RKO (cell line): Measurements from ENCODE around the gene USP47.
A peak's percentile ranks its signal among the peaks of the same experiment; 100 is the strongest.

Experiments used
- DNase-seq: peaks from one replicate; pipeline ENCODE4 v3.0.0-alpha.2; 2016; ENCODE audit warnings: low spot score

Gene USP47

DNA sequence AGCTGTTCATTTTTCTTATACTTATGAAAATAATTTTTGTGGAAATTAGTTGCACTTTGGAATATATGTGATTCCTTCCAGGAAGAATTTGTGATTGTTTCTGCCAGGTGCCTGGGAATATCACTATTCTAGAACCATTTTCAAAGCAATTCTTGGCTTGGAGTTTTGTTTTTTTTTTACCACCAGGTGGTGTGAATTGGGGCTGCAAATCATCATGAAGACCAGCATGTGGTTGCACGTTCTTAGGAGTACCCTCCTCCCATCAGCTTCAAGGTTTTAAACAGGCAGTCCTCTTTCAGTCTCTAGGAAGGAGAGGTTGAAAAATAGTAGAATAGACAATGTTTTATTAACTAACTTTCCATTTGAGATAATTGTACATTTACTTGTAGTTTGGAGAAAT lies 25.9 kb downstream of the USP47 start:
- DNase-seq: no peak

DNA sequence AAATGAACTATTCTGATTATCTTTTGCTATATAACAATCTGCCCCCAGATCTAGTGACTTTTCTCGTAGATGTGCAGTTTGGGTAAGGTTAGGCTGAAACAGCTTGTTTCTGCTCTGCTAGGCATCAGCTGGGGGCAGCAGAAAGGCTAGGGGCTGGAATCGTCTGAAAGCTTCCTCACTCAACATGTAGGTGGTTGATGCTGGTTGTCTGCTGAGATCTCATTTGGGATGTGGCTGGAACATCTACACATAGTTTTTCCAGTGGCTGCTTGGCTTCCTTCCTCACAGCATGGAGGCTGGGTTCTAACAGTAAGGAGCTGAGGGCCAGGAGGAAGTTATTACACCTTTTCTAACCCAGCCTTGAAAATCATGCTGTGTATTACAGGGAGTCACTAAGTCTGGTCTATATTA lies 30.2 kb downstream of the USP47 start:
- no peak for DNase-seq

DNA sequence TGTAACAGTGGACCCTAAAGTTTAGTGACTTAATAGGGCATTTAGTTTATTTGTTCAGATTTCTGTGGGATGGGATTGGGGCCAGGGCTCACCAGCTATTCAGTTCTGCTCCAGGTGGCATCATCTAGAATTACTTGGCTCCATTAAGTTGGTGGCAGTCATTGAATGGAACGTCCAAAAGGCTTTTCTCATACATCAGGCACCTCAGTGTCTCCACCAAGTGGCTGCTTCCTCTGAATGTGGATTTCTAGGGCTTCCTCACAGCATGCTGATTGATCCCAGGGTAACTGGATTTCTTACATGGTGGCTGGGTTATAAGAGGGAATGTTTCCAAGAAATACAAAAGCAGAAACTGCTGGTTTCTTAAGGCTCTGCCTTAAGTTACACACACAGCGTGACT lies 34.7 kb downstream of the USP47 start:
- peak; percentile 25 for DNase-seq

DNA sequence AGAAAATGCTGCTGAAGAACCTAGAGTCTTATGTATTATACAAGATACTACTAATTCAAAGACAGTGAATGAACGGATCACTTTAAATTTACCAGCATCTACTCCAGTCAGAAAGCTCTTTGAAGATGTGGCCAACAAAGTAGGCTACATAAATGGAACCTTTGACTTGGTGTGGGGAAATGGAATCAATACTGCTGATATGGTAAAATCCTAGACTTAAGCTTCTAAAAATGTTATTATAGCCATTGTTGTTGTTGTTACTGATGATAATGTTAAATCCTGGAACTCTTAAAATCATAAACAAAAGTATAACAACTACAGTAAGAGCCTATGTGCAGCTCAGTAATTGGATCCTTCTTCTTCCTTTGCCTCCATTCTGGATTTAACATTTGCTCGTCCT lies 38.4 kb downstream of the USP47 start:
- no peak for DNase-seq

DNA sequence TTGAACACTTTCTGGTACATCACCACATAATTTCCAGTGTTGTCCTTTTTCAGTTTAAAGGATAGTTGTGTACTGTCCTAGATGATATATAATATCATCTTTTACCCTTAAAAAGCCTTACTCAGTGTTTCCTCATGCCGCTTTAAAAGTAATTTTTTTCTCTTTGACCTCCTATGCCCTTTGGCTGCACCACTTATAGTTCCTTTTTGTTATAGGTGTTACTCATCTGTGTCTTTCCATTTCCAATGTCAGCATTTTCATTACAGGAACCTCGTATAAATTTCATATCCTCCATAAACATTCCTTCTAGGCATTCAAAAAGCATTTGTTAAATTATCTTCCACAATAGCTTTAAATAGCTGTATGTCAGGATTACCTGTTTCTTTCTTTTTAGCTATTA lies 40.8 kb downstream of the USP47 start:
- DNase-seq: no peak

DNA sequence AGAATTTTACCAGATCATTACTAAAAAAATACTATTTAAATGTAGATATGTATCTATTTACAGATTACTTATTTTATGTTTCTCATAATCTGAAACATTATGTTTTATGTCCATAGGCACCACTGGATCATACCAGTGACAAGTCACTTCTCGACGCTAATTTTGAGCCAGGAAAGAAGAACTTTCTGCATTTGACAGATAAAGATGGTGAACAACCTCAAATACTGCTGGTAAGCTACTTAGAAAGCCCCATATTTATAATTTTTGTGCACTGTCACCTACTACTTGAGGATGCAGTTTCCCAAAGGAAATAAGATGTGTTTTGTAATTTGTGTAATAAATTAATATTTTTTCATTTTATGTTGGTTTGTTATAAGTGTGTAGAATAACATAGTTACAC lies 42.6 kb downstream of the USP47 start:
- no peak for DNase-seq

DNA sequence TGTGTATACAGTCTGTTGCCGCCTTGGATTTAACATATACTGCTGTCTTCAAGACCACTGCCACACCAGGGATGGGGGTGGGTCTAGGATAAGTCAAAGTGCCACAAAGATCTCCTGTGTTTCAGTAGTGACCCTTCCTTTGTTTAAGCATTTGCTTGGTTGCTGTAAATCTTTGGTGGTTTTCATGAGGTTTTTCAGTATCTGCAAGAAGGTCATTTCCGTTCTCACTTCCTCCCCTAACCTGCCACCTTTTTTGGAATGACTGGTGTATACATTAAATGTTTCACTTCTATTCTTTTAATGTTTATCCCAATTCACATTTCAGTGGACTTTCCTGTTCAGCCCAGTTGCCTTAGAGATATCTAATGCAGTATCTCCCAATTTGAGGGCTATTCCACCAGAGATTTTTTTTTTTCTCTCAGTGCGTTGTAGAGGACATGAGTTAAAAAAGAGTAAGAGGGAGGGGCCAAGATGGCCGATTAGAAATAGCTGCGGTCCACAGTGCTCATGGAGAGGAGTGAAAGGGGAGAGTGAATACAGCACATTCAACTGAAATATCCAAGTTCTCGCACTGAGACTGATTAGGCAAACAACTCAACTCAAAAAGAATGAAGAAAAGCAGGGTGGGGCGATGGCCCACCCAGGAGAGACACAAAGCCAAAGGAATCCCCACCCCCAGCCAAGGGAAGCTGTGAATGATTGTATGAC lies 43.2 kb downstream of the USP47 start:
- DNase-seq: no peak

DNA sequence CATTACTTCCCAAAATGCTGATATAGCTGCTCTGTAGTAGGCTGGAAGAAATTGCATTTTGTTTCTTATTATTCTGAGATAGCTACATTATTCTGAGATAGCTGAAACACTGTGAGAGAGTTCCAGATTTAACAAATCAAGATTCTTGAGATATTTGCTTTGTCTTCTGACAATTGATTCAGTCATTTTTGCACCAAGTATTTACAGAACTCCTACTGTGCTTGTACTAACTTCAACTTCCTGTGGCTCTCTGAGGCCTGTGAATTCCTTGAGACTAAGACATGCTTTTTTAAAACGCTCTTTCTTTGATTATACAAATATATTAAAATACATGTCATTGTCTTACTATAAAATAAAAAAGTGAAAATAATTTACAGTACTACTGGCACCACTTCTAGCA lies 52.7 kb downstream of the USP47 start:
- DNase-seq: no peak

DNA sequence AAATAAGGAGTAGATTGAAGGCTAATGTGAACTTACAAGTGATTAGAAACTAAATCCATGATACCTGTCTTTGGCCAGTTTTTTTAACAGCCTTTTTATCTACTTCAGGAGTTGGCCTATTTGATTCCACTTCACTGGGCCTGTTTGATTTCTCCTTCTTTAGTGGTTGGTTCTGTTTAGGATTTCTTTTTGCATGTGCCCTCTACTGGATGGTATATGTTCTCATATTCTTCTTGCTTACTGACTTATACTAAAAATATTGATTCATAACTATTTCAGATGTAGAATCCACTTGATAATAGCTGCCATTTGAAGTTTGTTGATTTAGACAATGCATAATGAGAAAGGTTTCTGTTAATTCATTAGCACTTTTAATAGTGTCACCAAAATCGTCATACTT lies 53.9 kb downstream of the USP47 start:
- peak; percentile 28 for DNase-seq

DNA sequence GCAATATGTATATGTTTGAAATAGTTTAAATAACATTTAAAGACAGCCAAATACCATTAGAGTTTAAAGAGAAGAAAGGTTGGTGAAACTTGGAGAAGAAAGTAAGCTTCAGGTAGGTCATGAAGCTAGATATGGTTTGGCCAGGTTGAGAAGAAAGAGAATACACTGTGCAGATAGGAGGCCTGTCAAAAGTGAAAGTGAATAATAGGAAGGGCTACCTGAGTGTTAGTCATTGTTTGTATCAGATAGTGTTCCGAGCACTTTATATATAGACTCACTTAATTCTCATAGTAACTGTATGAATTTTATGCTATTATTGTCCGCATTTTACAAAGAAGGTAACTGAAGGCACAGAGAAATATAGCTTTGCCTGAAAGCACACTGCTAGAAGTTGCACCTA lies 56.9 kb downstream of the USP47 start:
- no peak for DNase-seq

DNA sequence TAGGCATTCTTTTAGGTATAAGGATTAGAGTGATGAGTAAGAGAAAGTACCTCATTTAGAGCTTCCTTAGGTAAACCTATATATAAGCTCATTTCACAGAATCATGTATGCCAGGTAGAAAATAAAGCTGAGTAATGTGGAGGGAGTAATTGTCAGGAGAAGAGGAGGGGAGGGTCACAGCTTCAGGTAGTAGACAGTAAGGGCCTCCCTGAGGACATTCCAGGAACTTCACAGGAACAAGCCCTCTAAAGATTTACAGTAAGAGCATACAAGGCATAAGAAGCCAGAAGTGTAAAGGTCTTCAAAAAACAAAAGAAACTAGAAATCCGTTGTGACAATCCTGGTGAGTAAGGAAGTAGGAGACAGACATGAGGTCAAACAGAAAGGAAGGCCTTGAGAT lies 57.6 kb downstream of the USP47 start:
- no peak for DNase-seq

DNA sequence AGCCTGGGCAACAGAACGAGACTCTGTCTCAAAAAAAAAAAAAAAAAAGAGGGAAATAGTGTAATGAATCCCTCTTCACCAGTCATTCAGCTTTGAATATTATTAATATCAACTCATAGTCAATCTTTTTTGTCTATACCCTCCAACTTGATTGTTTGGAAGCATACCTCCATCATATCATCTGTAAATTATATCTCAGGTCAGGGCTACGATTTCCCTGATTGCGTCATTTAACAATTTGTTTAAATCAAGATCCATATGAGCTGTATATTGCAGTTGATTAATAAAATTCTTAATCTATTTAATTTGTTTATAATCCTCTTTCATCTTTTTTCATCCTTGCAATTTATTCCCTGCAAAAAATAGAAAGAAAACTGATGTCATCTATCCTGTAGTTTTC lies 60.2 kb downstream of the USP47 start:
- no peak for DNase-seq

DNA sequence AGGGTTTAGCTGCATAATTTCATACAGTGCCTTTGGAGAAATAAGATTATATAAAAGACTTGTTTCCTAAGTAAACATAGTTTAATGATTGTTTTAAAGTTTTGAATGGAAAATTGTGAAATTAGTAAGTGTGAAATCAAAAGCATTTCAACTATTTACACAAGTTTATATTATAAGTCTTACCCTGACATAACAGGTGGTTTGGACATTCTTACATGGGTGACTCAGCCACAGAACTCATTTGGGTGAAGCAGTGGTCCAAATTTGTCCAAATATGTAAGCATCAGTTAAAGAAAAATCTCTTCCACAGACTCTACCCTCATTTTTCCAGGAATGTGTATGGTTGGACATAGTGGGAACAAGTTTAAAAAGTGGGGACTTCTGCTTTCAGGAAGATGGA lies 68.0 kb downstream of the USP47 start:
- DNase-seq: no peak

DNA sequence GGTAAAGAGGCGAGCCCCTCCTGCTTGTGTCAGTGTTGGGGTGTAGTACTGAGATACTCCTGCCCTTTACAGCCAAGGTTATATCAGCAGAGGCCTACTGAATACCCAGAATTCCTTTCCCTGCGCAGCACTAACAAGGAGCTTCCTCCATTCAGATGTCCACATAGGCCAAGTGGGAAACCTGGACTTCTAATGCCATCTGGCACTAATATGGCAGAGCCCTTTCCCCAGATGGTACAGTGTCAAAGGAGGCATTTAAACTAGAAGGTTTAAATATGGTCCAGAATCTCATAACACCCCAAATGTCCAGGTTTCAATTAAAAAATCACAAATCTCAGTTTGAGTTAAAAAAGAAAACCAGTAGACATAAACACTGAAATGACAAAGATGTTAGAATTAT lies 68.8 kb downstream of the USP47 start:
- DNase-seq: no peak

DNA sequence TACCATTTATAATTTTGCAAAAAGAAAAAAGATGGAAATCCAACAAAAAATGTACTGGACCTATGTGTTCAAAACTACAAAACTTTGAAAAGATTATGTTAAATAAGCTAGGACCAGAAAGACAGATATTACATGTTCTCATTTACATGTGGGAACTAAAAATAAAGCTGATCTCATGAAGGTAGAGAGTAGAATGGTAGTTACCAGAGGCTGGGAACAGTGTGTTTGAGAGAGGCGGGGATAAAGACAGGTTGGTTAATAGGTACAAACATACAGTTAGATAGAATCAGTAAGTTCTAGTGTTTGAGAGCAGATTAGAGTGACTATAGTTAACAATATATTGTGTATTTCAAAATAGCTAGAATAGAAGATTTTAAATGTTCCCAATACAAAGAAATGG lies 71.6 kb downstream of the USP47 start:
- DNase-seq: no peak

DNA sequence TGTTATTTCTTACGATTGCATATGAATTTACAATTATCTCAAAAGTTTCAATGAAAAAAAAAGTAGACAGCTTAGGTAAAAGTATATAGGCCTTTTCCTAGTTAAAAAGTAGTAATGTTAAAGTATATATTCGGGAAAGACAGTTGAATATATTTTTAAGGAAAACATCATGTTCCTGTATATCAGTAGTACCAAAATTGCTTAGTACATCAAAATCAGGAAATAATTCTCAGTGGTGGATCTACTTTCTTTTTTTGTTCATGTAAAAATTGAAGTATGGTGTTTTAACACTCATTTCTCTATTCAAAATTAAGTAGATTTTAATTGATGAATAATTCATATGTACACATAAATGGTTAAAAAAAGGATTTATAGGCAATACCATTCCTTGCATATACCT lies 73.9 kb downstream of the USP47 start:
- DNase-seq: no peak

DNA sequence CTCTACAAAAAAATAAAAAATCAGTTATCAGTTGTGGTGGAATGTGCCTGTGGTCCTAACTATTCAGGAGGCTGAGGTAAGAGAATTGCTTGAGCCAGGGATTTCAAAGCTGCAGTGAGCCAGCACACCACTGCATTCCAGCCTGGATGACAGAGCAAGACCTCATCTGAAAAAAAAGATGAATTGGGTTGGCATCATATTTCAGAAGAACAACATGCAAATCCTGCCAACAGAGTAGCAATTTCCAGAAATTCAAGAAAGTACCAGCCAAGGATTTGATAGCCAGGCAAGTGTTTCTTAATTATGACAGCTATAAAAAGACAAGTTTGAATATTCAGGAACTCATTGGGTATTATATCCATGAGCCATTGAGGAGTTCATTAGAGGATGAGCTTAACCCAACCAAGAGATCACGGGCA lies 75.2 kb downstream of the USP47 start:
- peak; percentile 53 for DNase-seq

DNA sequence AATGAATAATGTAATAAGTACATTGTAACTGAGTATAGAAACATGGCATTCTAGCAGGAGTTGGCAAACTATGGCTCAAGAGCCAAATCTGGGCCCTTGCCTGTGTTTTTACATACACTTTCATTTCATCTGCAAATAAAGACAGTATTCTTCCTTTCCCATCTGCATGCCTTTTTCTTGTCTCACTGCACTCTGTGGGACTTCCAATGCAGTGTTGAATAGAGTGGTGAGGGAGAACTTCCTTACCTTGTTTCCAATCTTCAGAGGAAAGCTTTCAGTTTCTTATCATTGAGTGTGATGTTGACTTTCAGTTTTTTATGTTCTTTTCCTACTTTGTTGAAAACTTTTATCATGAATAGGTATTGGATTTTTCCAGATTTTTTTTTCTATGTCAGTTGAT lies 82.1 kb downstream of the USP47 start:
- DNase-seq: no peak

DNA sequence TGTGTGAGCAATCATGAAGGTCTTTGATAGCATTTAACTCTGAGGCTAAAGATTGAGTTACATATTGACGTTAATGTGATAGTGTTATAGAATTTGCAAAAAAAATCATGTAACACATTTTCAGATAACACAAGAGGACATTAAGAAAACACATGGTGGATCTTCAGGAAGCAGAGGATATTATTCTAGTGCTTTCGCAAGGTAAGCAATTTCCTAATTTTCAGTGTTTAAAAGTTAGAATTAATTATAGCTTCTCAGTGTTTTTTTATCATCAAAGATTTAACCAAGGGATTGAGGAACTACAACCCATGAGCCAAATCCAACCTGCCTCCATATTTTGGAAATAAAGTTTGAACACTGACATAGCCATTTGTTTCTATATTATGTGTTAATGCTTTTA lies 88.1 kb downstream of the USP47 start:
- no peak for DNase-seq

DNA sequence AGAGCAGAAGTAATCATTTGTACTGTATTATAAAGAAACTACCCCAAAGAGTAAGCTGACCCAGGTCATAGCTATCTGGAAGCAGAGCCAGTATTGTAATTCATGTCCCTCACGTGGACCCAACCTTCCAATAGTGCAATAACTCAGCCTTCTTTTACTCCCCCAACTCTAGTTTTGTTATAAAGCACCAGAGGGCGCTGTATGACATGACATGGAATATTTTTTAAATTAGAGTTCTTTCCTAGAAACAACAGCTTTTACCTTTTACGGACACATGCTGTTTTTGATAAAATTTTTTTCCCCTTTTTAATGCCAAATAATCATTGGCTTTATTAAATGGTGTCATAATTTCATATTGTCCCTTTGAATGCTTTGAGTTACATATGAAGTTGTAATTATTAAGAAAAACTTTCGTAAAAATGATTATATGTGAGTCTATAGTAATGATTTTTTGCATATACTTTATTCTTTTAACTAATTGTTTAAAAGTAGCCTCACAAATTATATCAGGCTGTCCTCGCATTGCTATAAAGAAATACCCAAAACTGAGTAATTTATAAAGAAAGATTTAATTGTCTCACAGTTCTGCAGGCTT lies 89.8 kb downstream of the USP47 start:
- peak; percentile 73 for DNase-seq

DNA sequence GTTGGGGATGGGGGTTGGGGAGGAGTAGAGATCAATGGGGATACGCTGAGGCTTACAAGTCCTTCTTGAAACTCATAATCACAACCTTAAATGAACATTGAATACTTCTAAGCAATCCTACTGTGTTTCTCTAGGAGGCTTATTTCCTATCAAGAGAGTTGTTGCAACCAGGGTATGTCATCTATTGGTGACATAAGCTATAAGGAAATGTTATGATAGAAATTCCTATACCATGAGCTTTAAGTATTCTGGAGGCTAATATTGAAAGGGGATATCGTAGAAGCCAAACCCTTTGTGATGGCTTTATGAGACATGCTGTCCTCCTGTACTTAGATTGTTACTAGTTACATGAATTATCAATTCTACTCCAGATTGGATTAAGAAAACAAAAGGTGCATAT lies 93.8 kb downstream of the USP47 start:
- no peak for DNase-seq

DNA sequence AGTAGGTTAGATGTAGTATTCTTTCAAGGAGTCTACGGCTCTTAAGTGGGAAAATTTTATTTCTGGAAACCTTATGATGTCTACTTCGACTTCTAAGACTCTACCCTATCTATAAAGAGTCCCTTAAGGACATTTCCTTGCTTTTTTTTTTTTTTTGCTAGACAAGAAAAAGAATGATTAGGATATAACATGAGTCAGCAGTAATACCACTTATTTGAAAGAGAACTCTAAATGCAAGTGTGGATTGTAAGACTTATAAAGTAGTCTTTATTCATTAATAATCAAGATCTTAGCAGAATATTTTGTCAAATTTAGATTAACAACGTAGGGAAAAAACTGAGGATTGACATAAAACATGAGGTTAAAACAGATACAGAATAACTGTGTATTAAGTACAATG lies 95.7 kb downstream of the USP47 start:
- no peak for DNase-seq

DNA sequence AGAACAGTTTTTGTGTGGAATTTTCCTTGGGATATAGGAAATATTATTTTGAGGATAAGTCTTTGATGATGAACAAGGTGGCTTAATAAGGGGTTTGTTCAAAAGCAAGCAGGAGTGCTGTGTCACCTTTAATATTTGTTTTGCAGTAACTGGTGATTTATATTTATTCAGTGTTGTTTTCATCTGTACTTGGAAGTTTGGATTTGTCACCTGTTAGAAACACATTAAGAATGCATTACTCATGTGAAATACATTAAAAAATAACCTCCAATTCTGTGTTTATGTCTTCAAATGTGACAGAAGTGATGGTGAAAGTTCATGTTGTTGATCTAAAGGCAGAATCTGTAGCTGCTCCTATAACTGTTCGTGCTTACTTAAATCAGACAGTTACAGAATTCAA lies 96.2 kb downstream of the USP47 start:
- peak; percentile 12 for DNase-seq

DNA sequence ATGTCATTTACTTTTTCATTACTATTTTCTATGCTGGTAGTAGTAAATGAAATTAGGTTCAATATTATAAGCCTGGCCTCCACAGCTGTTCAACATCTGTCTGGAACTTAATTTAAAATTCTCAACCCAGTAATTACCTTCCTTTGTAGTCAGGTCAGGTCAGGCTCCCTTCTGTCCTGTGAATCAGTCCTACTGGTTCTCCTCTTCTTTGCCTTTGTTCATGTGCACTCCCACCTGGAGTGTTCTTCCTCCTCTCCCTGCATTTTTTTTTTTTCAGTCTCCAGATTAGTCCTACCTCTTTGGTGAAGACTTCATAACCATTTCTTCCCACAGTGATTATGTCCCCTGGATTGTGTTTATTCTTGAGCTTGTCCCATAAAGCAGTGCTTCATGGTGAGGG lies 98.8 kb downstream of the USP47 start:
- DNase-seq: no peak
